CD4-positive, CD25-positive, alpha-beta regulatory T cell (primary cell): ENCODE measurements around the gene XKR3. TPM values are rescaled to one million over a fixed set of nuclear protein-coding genes. Genes with fewer than 3 reads are reported as not detected.

ENCODE experiments used
- polyA plus RNA-seq, 4 donors: library from polyadenylated mRNA; unstranded; fragments of 300-500 nt; fragmentation: Illumina TruSeq; gene quantifications; one replicate each; pipeline ENCODE4 v1.2.3, GENCODE V29; 2021
- total RNA-seq: library from RNA; stranded (reverse); gene quantifications from one replicate; pipeline ENCODE4 v1.2.3, GENCODE V29; 2022

Gene XKR3
- total and polyA plus RNA-seq, 5 donors from 2014 or later: not detected

Other genes with a start within 250 kb of the XKR3 start
- gene CCT8L2, start 232.6 kb downstream of the XKR3 start, total RNA-seq: not detected
- not detected for gene CCT8L2, start 232.6 kb downstream of the XKR3 start, polyA plus RNA-seq
- not detected for gene GAB4, start 182.8 kb upstream of the XKR3 start, total RNA-seq
- not detected for gene GAB4, start 182.8 kb upstream of the XKR3 start, polyA plus RNA-seq